Lower leg skin (tissue), 3 donors: ENCODE measurements around the gene PRRG1.

Experiments used
- CTCF ChIP-seq, 3 donors: fragments of 450-650 bp; IDR thresholded peaks; one replicate each; pipeline ENCODE4 v1.5.1; 2016; ENCODE audit warnings: antibody characterized with exemption in 3 of 3, mild to moderate bottlenecking in 3 of 3, moderate library complexity in 2 of 3
- POLR2A ChIP-seq, 2 donors: fragments of 450-650 bp; IDR thresholded peaks; one replicate each; pipeline ENCODE4 v1.6.1; 2016 to 2017; ENCODE audit warnings: antibody characterized with exemption in 2 of 2, mild to moderate bottlenecking in 1 of 2, moderate library complexity in 1 of 2

DNA sequence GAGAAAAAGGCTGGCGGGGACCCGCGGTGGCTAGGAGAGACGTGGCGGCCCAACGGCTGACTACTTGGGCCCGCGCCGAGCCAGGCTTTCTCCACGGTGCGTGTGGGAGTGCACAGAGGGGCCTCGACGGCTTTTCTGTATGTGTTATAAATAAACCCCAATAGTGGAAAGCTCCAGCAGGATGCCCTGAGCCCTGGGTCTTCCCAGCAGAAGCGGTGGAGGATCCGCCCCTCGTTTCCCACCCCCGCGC lies 268 bp upstream of the PRRG1 start:
- no peak for TF ChIP-seq CTCF (IDR thresholded peaks at IDR 0.05)
- no peak for TF ChIP-seq POLR2A (IDR thresholded peaks at IDR 0.05)
